HepG2 (cell line): ENCODE results near the gene IL27RA. TPM values are rescaled to one million over a fixed set of nuclear protein-coding genes. Genes with fewer than 3 reads are reported as not detected.

Source experiments
- BORCS8-MEF2B ChIP-seq: sonication (generic); formaldehyde crosslinking; IDR thresholded peaks from 2 replicates; pipeline ENCODE4 v1.8.0; 2022; ENCODE audit warnings: mild to moderate bottlenecking, missing genetic modification reagents
- CHCHD3 ChIP-seq: sonication (generic); formaldehyde crosslinking; IDR thresholded peaks from 2 replicates; pipeline ENCODE4 v1.8.0; 2022; ENCODE audit warnings: mild to moderate bottlenecking, missing genetic modification reagents, moderate library complexity
- ETV6 ChIP-seq: sonication (generic); formaldehyde crosslinking; conservative IDR thresholded peaks from 2 replicates; pipeline ENCODE4 v1.4.0; 2020; ENCODE audit warnings: missing genetic modification reagents
- KAT2B ChIP-seq: fragments of 150-350 bp; IDR thresholded peaks from 2 replicates; pipeline ENCODE4 v1.6.1; 2014; ENCODE audit warnings: low read depth, low read length, borderline replicate concordance
- MEIS2 ChIP-seq: sonication (generic); formaldehyde crosslinking; IDR thresholded peaks from 2 replicates; pipeline ENCODE4 v1.9.0; 2021; ENCODE audit warnings: mild to moderate bottlenecking, missing genetic modification reagents
- PHF8 ChIP-seq: sonication (generic); formaldehyde crosslinking; IDR thresholded peaks from 2 replicates; pipeline ENCODE4 v1.5.0; 2020; ENCODE audit warnings: missing genetic modification reagents
- POLR2AphosphoS2 ChIP-seq: IDR thresholded peaks from 2 replicates; pipeline ENCODE4 v1.6.1; 2011; ENCODE audit warnings: low read depth, low read length, improper control_type of control experiment
- RBFOX2 ChIP-seq: fragments of 200-400 bp; formaldehyde crosslinking; IDR thresholded peaks from 2 replicates; pipeline ENCODE4 v1.6.1; 2017; ENCODE audit warnings: low read depth, mild to moderate bottlenecking, low read length
- RFXAP ChIP-seq: sonication (generic); formaldehyde crosslinking; IDR thresholded peaks from 2 replicates; pipeline ENCODE4 v1.4.0; 2020; ENCODE audit warnings: missing genetic modification reagents, borderline replicate concordance
- SALL2 ChIP-seq: sonication (generic); formaldehyde crosslinking; IDR thresholded peaks from 2 replicates; pipeline ENCODE4 v1.8.1; 2023; ENCODE audit warnings: mild to moderate bottlenecking, missing genetic modification reagents, inconsistent platforms
- TBL1XR1 ChIP-seq: fragments of 150-350 bp; IDR thresholded peaks from 2 replicates; pipeline ENCODE4 v1.6.1; 2014; ENCODE audit warnings: borderline replicate concordance, low read length; ENCODE audit not compliant: partially characterized antibody
- TEAD3 ChIP-seq: optimal IDR thresholded peaks from 2 replicates; pipeline ENCODE3; 2016; ENCODE audit warnings: borderline replicate concordance
- TOE1 ChIP-seq: sonication (generic); formaldehyde crosslinking; IDR thresholded peaks from 2 replicates; pipeline ENCODE4 v1.4.0; 2020; ENCODE audit warnings: mild to moderate bottlenecking, missing genetic modification reagents
- TSC22D2 ChIP-seq: sonication (generic); formaldehyde crosslinking; IDR thresholded peaks from 2 replicates; pipeline ENCODE4 v1.5.1; 2020; ENCODE audit warnings: missing genetic modification reagents, mild to moderate bottlenecking, borderline replicate concordance
- ZBTB25 ChIP-seq: IDR thresholded peaks from 2 replicates; pipeline ENCODE4 v1.6.1; 2018; ENCODE audit warnings: missing genetic modification reagents
- ZBTB7B ChIP-seq: sonication (generic); formaldehyde crosslinking; IDR thresholded peaks from 2 replicates; pipeline ENCODE4 v1.4.0; 2020; ENCODE audit warnings: missing genetic modification reagents
- ZFY ChIP-seq: sonication (generic); formaldehyde crosslinking; IDR thresholded peaks from 2 replicates; pipeline ENCODE4 v1.4.0; 2020; ENCODE audit warnings: missing genetic modification reagents
- ZKSCAN5 ChIP-seq: sonication (generic); formaldehyde crosslinking; IDR thresholded peaks from 2 replicates; pipeline ENCODE4 v1.5.1; 2020; ENCODE audit warnings: mild to moderate bottlenecking, missing genetic modification reagents
- ZNF142 ChIP-seq: sonication (generic); formaldehyde crosslinking; IDR thresholded peaks from 2 replicates; pipeline ENCODE4 v1.4.0; 2020; ENCODE audit warnings: missing genetic modification reagents
- ZNF205 ChIP-seq: IDR thresholded peaks from 2 replicates; pipeline ENCODE4 v1.6.1; 2018; ENCODE audit warnings: missing biosample characterization, missing genetic modification reagents
- ZNF350 ChIP-seq: sonication (generic); formaldehyde crosslinking; IDR thresholded peaks from 2 replicates; pipeline ENCODE4 v1.4.0; 2020; ENCODE audit warnings: mild to moderate bottlenecking, low read depth, missing genetic modification reagents, borderline replicate concordance
- ZNF7 ChIP-seq: IDR thresholded peaks from 2 replicates; pipeline ENCODE4 v1.6.1; 2016; ENCODE audit warnings: missing biosample characterization, missing genetic modification reagents
- ZNF781 ChIP-seq: sonication (generic); formaldehyde crosslinking; IDR thresholded peaks from 2 replicates; pipeline ENCODE4 v1.5.1; 2020; ENCODE audit warnings: borderline replicate concordance, mild to moderate bottlenecking, missing genetic modification reagents; ENCODE audit errors: not compliant biosample characterization
- ZSCAN20 ChIP-seq: sonication (generic); formaldehyde crosslinking; IDR thresholded peaks from 2 replicates; pipeline ENCODE4 v1.4.0; 2020; ENCODE audit warnings: missing genetic modification reagents, mild to moderate bottlenecking, borderline replicate concordance
- ZSCAN22 ChIP-seq: sonication (generic); formaldehyde crosslinking; IDR thresholded peaks from 2 replicates; pipeline ENCODE4 v1.4.0; 2020; ENCODE audit warnings: mild to moderate bottlenecking, missing genetic modification reagents
- polyA plus RNA-seq, 8 experiments: library from polyadenylated mRNA; depleted of rRNA in 3 of 8; stranded (reverse) in 7 of 8; unstranded in 1 of 8; fragments of >200 nt; fragmentation: Illumina TruSeq in 4 of 8; extraction: Trizol in 4 of 8; gene quantifications; 2 replicates each; pipeline versions ENCODE4 v1.2.1 to v1.2.3, GENCODE V29; 2011 to 2016; ENCODE audit warnings: low read depth in 4 of 8, missing spikeins in 1 of 8, mixed read lengths in 1 of 8; ENCODE audit not compliant: insufficient read depth in 1 of 8
- total RNA-seq, 5 experiments: library from RNA; depleted of rRNA; stranded (reverse); fragments of >200 nt; fragmentation: Illumina TruSeq; extraction: Trizol; gene quantifications; 2 replicates each; pipeline ENCODE4 v1.2.3, GENCODE V29; 2016; ENCODE audit warnings: low read depth in 1 of 5

Gene IL27RA
- total and polyA plus RNA-seq, 2 of the 13 experiments (the other 11 are each of a cell fraction or from before 2014, with no cell fraction given), result 3.5 to 8.1 TPM

- no peak for TF ChIP-seq ZSCAN20
- peak; percentile 98 for TF ChIP-seq ZNF142 (CRISPR knock-in tag)
- TF ChIP-seq TBL1XR1, result no peak
- TF ChIP-seq SALL2 (CRISPR knock-in tag), result no peak; the same call in 1 of the 2 replicates
- no peak for TF ChIP-seq TOE1 (CRISPR knock-in tag)
- TF ChIP-seq ZBTB7B (CRISPR knock-in tag), result no peak
- no peak for TF ChIP-seq KAT2B
- no peak for TF ChIP-seq TEAD3
- TF ChIP-seq ZNF7 (CRISPR knock-in tag), result no peak
- TF ChIP-seq ZNF205 (CRISPR knock-in tag), result no peak
- TF ChIP-seq ZNF350 (CRISPR knock-in tag), result no peak
- TF ChIP-seq RBFOX2, result peak; percentile 69; the same call in 1 of the 2 replicates
- no peak for TF ChIP-seq POLR2AphosphoS2
- TF ChIP-seq CHCHD3 (CRISPR knock-in tag), result no peak
- TF ChIP-seq MEIS2, result no peak
- no peak for TF ChIP-seq ZSCAN22 (CRISPR knock-in tag)
- TF ChIP-seq ZBTB25 (CRISPR knock-in tag), result no peak
- TF ChIP-seq ZFY, result peak; percentile 67
- TF ChIP-seq PHF8, result no peak
- no peak for TF ChIP-seq ETV6 (CRISPR knock-in tag)
- TF ChIP-seq RFXAP, result no peak
- no peak for TF ChIP-seq TSC22D2 (CRISPR knock-in tag)
- TF ChIP-seq ZKSCAN5 (CRISPR knock-in tag), result no peak
- no peak for TF ChIP-seq ZNF781 (CRISPR knock-in tag)
- TF ChIP-seq BORCS8-MEF2B (CRISPR knock-in tag), result no peak
These were observed 41.8 kb downstream of the IL27RA start (continued) for GRCh38 chr19:14073261-14073924.
